PFSK-1 (cell line): ENCODE data around the gene RNF212B.

Experiments used
- FOXP2 ChIP-seq: optimal IDR thresholded peaks from 2 replicates; pipeline ENCODE3; 2011; ENCODE audit warnings: borderline replicate concordance, control low read depth, inconsistent platforms; ENCODE audit not compliant: insufficient read depth; ENCODE audit errors: extremely low read length, extremely low read depth
- POLR2AphosphoS5 ChIP-seq: IDR thresholded peaks from 2 replicates; pipeline ENCODE4 v1.6.1; 2012; ENCODE audit warnings: low read depth, mild to moderate bottlenecking, control low read depth, low read length, moderate library complexity
- SIN3A ChIP-seq: IDR thresholded peaks from 2 replicates; pipeline ENCODE4 v1.6.1; 2012; ENCODE audit warnings: mild to moderate bottlenecking, low read length, moderate library complexity, borderline replicate concordance; ENCODE audit not compliant: insufficient read depth
- TAF1 ChIP-seq: IDR thresholded peaks from 2 replicates; pipeline ENCODE4 v1.6.1; 2012; ENCODE audit warnings: low read length, control low read depth, borderline replicate concordance; ENCODE audit not compliant: insufficient read depth
- TF ChIP-seq, protein P1 (sequence below), 2 experiments: IDR thresholded peaks; 2 replicates each; pipeline versions ENCODE4 v1.6.1 to v1.8.0; 2011 to 2012; ENCODE audit warnings: low read depth in 2 of 2, low read length in 2 of 2, control low read depth in 1 of 2, inconsistent platforms in 1 of 2, mild to moderate bottlenecking in 1 of 2, moderate library complexity in 1 of 2; ENCODE audit not compliant: insufficient read depth in 1 of 2

Gene RNF212B

DNA sequence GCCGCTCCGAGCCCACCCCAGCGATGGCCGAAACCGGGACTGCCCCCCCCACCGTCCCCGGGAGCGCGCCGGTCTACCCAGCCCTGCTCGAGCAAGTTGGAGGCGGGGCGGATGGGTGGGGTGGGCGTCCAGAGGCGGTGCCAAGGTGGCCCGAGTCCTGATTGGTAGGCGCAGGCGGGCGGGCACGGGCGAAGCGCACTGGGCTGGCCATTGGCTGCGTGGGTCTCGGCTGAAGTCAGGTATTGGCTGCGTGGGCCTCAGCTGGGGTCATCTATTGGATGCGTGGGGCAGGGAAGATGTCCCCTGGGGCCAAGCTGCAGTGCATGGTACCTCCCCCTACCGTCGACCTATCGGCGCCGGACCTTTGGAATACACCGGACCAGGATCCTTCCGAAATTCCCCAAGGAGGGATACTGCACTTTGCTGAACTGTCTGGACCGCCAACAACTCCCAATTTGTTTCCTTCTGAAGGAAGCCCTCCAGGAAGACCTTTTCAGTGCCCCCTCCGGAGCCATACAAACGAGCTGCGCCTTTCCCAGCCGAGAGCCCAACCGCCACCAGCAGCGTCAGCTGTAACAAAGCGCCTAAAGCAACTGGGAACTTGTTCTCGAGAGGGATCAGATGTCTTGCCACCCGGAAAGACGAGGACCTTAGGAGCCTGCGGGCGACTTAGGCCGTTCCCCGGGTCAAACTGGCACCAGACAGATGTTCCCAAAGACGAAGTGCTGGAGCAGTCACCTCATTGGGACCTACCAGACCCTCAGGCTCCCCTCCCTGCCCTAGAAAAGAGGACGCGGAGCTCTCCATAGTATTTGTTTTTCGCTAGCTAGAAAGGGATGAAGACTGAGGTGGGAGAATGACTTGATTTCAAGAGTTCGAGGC lies 48.5 kb downstream of the RNF212B start, which contains the start of gene HOMEZ:
HOMEZ (minus strand) TSS at position 113 of the 882 bp plus-strand sequence. CDS start 180 bp downstream, outside the sequence.
- peak; percentile 54 for TF ChIP-seq FOXP2
- no peak for TF ChIP-seq SIN3A
- peak; percentile 48; the same call in 1 of the 2 replicates for TF ChIP-seq POLR2AphosphoS5
- TF ChIP-seq TAF1: no peak
- TF ChIP-seq, protein P1, sequence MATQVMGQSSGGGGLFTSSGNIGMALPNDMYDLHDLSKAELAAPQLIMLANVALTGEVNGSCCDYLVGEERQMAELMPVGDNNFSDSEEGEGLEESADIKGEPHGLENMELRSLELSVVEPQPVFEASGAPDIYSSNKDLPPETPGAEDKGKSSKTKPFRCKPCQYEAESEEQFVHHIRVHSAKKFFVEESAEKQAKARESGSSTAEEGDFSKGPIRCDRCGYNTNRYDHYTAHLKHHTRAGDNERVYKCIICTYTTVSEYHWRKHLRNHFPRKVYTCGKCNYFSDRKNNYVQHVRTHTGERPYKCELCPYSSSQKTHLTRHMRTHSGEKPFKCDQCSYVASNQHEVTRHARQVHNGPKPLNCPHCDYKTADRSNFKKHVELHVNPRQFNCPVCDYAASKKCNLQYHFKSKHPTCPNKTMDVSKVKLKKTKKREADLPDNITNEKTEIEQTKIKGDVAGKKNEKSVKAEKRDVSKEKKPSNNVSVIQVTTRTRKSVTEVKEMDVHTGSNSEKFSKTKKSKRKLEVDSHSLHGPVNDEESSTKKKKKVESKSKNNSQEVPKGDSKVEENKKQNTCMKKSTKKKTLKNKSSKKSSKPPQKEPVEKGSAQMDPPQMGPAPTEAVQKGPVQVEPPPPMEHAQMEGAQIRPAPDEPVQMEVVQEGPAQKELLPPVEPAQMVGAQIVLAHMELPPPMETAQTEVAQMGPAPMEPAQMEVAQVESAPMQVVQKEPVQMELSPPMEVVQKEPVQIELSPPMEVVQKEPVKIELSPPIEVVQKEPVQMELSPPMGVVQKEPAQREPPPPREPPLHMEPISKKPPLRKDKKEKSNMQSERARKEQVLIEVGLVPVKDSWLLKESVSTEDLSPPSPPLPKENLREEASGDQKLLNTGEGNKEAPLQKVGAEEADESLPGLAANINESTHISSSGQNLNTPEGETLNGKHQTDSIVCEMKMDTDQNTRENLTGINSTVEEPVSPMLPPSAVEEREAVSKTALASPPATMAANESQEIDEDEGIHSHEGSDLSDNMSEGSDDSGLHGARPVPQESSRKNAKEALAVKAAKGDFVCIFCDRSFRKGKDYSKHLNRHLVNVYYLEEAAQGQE (IDR thresholded peaks at IDR 0.05; ENCODE audit: insufficient read depth in 1 of 2, low read depth in 2 of 2, low read length in 2 of 2): no peak

DNA sequence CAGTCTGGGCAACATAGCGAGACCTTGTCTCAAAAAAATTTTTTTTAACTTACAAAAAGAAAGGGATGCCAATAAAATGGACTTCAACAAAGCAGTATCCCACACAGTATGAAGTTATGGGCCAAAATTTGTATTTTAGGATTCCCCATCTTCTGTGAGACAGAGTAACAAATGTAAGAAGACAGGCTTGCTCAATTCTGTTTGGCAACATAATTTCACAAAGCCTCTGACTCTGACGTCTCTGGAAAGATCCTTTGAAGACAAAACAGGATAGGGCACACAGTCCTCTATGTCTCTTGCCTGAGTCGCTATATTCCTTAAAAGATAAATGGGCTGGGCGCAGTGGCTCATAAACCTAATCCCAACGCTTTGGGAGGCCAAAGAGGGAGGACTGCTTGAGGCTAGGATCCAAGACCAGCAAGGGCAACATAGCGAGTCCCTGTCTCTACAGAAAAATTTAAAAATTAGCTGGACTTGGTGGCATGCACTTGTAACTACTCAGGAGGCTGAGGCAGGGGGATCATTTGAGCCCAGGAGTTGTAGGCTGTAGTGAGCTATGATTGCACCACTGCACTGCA lies 49.3 kb downstream of the RNF212B start:
- TF ChIP-seq, protein P1 (IDR thresholded peaks at IDR 0.05; ENCODE audit: insufficient read depth in 1 of 2, low read depth in 2 of 2, low read length in 2 of 2): no peak
- TF ChIP-seq POLR2AphosphoS5 (no peak), FOXP2 (no peak), SIN3A (no peak), TAF1 (no peak)

DNA sequence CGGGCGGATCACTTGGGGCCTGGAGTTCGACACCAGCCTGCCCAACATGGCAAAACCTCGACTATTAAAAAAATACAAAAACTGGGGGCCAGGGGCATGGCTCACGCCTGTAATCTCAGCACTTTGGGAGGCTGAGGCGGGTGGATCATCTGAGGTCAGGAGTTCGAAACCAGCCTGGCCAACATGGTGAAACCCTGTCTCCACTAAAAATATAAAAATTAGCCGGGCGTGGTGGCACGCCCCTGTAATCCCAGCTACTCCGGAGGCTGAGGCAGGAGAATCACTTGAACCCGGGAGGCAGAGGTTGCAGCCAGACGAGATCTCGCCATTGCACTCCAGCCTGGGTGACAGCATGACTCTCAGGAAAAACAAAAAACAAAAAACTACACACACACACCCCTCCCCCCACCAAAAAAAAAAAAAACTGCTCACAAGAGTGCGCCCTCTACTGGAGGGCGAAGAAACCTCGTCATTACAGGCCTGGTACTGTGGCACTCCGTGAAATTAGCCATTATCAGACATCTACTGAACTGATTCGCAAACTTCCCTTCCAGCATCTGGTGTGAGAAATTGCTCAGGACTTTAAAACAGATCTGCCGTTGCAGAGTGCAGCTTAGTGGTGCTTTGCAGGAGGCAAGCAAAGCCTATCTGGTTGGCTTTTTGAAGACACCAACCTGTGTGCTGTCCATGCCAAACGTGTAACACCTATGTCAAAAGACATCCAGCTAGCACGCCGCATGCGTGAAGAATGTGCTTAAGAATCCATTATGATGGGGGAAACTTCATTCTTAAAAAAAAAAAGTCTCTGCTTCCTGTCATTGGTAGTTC lies 57.2 kb downstream of the RNF212B start:
- TF ChIP-seq, protein P1 (IDR thresholded peaks at IDR 0.05; ENCODE audit: insufficient read depth in 1 of 2, low read depth in 2 of 2, low read length in 2 of 2): no peak
- TF ChIP-seq TAF1: no peak
- TF ChIP-seq FOXP2: no peak
- TF ChIP-seq POLR2AphosphoS5: no peak
- no peak for TF ChIP-seq SIN3A

- no peak for TF ChIP-seq TAF1
- no peak for TF ChIP-seq POLR2AphosphoS5
- TF ChIP-seq SIN3A: no peak
- TF ChIP-seq, protein P1 (IDR thresholded peaks at IDR 0.05; ENCODE audit: insufficient read depth in 1 of 2, low read depth in 2 of 2, low read length in 2 of 2): no peak
Measured at GRCh38 chr14:23296012-23296777, 58.5 kb downstream of the RNF212B start.
